Embryonic facial prominence (tissue), 1 donor: ENCODE data around the gene MYF5.
"Not testable (repeated sequence)": the region's sequence is repeated elsewhere in the genome, so short reads cannot be mapped to it uniquely, and the experiment has no call there.

Experiments used
- DNase-seq: peaks from one replicate; pipeline ENCODE4 v3.0.0-alpha.2; 2016; ENCODE audit errors: extremely low spot score

Gene MYF5

DNA sequence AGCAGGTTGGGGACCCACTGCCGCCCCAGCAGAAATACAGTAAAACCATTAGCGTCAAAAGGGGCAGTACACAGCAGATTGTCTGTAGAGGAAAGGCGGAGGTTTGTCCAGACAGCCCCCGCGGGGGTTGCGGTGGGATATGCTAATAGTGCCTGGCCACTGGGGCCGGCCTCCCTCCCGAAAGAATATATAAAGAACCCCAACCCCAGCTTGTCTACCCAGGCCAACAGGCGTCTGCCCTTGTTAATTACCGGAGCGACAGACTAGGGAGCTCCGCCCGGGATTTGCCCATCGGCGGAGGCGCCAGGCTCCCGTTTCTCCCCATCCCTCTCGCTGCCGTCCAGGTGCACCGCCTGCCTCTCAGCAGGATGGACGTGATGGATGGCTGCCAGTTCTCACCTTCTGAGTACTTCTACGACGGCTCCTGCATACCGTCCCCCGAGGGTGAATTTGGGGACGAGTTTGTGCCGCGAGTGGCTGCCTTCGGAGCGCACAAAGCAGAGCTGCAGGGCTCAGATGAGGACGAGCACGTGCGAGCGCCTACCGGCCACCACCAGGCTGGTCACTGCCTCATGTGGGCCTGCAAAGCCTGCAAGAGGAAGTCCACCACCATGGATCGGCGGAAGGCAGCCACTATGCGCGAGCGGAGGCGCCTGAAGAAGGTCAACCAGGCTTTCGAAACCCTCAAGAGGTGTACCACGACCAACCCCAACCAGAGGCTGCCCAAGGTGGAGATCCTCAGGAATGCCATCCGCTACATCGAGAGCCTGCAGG is at the start of gene MYF5:
TSS of gene MYF5 (plus strand) at position 217 of the 774 bp plus-strand sequence. CDS start at position 369, 152 bp downstream.
- no peak for DNase-seq

GRCh38 chr12:80670214-80670613 is 46.5 kb upstream of the MYF5 start:
- no peak for DNase-seq

- not testable (repeated sequence) for DNase-seq
Observed at GRCh38 chr12:80676042-80676636, 40.6 kb upstream of the MYF5 start.

- no peak for DNase-seq
Observed at GRCh38 chr12:80676856-80677255, 39.9 kb upstream of the MYF5 start.

DNA sequence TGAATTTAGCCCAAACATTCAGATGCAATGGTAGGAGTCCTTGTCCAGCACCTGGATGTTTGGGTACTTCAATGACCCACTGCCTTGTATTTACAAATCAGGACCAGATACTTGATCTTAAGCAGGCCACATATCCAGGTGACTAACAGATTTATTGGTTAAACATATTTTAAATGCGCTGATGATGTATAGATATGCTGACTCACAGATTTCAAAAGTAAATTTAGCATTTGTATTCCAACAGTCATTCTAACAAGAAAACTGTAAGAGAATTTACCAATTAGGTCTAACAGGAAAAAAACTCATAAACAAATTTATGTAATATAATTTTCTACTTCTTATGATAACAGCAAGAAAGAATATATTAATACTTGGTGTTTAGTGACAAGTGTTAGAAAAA is 38.7 kb upstream of the MYF5 start:
- DNase-seq: no peak

GRCh38 chr12:80679346-80680131 is 37.2 kb upstream of the MYF5 start:
- no peak for DNase-seq

GRCh38 chr12:80681287-80681686 is 35.4 kb upstream of the MYF5 start:
- DNase-seq: no peak

- no peak for DNase-seq
Observed at GRCh38 chr12:80681786-80682185, 34.9 kb upstream of the MYF5 start.

DNA sequence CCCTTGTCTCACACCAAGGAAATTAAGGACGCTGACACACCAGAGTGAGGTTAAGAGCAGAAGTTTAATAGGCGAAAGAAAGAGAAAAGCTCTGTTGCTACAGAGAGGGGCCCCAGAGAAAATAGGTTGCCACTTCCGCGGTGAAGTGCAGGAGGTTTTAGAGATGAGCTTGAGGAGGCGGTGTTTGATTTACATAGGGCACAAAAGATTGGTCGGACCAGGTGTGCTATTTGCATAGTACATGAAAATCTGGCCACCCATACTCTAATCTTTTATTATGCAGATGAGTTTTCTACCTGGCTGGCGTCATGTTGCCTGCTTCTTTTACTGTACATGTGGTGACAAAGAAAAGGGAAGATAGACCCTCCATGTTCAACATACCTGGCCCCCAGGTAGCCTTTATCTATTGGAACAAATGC is 32.6 kb upstream of the MYF5 start:
- no peak for DNase-seq

DNA sequence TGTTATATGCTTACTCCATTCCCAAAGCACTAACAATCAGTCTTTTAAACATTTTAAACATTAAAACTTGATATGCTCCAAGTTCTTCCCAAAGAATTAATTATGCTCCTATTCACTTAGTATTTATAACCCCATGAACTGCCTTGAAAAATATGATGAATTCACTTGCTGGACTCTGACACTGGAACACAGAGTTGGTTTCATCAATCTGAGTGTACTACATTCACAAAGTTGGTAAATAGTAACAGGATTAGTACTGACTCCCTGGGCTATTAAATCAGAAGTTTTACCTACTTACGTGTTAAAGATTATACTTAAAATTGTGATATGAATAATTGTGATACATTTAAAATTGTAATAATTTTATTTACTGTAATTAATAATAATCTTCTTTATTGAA is 26.6 kb upstream of the MYF5 start:
- no peak for DNase-seq

- DNase-seq: no peak
Observed at GRCh38 chr12:80690513-80690912, 26.2 kb upstream of the MYF5 start.

DNA sequence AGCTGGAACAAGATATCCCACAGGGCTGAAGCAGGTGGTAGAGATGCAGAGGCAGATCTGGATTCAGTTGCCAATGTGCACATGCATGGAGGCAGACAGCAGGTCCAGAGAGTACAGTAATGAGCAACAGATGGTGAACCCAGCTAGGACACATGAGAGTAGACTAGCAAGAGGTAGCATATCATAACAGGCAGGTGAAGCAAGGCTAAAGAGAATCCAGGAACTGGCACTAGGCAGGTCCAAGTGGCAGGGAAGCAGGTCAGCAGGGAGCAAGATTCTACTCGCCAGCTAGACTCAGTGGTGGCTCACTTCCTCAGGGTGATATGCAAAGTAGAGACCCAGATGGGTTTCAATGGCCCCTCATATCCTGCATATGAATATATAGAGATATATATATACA is 24.6 kb upstream of the MYF5 start:
- DNase-seq: no peak

DNA sequence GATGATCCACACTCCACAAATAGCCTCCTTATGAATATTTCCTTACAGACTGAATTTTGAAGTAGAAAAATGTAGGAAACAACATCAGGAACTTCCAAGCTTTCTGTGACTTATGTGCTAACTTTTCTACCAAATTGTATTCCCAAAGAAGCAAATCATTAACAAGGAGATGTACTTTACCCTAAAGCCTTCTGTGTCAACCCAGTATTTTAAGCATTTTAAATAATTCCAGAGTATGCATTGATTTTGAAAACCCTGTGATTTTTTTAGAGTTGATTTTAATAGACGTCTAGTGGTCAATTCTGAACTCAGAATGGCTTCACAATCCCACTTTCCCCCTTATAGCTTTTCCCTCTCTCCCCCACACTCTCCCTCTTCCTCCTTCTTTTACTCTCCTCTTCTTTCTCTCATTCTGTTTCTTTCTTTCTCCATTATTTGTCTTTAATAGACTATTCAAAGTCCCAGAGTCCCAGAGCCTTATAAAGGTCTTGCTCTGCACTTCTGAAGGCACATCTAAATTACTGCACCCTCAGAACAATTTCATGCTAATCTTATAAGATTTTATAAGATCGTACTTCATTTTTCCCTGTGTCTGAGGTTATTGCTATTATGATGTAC is 19.3 kb upstream of the MYF5 start:
- DNase-seq: no peak

DNA sequence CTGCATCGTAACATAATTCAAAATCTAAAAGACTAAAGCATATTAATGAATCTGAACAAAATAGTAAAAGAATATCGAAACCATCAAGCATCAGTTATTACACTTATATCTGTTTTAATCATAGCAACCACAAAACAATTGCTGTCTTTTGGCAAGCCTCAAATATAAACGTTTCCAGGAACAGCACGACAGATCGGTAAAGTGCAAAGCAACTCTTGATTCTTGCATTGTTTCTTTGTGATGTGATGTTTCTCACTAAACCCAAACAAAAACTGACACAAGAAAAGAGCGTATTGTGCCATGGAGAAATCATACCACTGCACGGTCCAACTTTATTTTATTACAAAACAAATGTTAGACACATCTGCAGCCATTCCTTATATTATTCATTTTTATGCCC is 18.5 kb upstream of the MYF5 start:
- DNase-seq: no peak

GRCh38 chr12:80698847-80699542 is 17.7 kb upstream of the MYF5 start:
- DNase-seq: no peak

GRCh38 chr12:80700327-80700726 is 16.4 kb upstream of the MYF5 start:
- no peak for DNase-seq

DNA sequence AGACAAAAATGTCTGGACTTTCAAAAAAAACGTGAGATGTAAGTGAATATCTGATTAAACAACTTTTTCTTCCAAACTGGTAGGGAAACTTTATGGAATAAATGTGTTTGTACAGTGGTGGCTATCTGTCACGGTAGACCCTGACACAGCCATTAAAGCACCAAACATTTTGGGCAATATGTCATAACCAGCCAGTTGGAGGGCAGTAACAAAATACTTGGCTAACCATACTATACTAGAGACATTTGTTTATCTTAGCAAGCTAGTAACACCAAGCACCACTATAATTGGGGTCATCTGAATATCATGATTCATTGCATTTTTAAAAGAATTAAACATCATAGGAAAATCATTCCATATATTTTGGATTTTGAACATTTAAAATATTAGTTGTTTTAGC is 15.3 kb upstream of the MYF5 start:
- DNase-seq: no peak

DNA sequence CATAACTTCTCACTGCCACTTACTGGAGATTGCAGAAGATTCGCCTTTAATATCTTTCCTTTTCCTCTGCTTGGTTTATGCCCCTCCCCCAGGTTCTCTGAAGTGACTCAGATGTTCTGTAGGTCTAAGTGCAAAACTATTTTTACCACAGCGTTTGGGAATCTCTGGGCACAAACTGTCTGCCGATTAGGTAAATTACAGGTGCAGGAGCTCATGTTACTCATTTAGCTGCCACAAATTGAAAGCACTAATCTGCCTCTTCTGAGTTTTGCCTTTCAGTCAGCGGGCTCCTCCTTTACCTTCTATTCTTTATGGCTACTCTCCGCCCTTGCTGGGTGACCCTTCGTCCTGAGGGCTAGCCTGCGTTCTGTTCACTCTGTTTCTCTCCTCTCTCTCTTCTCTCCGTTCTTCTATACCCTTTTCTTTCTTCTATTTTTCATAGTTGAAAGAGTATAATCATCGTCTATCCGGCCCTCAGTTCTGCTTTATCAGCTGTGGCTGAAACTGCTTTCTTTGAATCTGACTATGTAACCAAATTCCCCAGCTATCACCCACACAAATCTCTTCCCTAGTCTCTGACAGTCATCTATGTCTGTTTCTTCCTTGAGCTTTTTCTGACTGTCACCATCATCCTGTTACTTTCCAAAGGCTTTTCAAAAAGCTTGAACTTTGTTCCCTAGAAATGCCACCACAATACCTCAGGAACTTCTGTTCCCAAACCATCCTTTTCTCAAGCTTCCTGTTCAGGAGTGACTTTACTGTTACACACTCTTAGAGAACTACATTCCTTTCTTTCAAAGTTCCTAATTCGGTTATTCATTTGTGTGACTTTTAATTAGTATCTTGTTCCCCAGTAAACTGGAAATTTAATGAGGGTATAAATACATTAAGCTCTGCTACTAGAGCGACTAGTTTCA is 13.6 kb upstream of the MYF5 start:
- no peak for DNase-seq

GRCh38 chr12:80704420-80704819 is 12.3 kb upstream of the MYF5 start:
- no peak for DNase-seq

DNA sequence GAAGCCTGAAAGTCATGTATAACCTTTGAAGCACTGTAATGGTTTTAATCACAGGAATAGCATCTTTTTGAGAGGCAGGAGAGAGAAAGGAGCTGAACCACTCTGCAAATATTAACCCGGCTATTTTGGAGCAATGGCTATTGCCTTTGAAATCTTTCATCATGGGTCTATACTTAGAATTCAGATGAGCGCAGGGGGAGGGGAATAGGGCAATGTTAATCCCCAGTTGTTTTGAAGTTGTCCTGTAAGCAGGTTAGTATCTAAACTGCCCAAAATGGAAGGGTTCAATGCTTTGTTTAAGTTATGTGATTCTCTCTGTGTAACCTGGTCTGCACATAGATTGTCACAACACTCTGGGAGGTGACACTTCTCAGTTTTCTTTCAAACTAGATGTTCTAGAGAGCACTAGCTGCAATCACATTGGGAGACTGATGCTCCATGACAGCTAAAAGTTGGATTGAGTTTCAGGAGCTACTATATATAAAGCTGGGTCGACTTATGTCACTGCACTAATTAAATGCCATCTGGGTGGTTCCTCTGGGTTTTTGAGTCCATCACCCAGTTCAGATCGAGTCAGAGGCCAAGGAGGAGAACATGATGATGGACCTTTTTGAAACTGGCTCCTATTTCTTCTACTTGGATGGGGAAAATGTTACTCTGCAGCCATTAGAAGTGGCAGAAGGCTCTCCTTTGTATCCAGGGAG is 9.4 kb upstream of the MYF5 start, which contains the start of gene MYF6:
TSS of gene MYF6 (plus strand) at position 509 of the 704 bp plus-strand sequence. CDS start at position 595, 86 bp downstream.
- DNase-seq: no peak
